ENCODE results near the gene YY2.
"Not testable (repeated sequence)": the region's sequence is repeated elsewhere in the genome, so short reads cannot be mapped to it uniquely, and the experiment has no call there.

Gene YY2

GRCh38 chrX:21855937-21856415 is at the start of gene YY2:
TSS of gene YY2 (plus strand) at chrX:21855987. CDS start at chrX:21856485, 498 bp downstream.
- no peak for DNase-seq (ENCODE audit: low read depth in 3 of 3)

DNA sequence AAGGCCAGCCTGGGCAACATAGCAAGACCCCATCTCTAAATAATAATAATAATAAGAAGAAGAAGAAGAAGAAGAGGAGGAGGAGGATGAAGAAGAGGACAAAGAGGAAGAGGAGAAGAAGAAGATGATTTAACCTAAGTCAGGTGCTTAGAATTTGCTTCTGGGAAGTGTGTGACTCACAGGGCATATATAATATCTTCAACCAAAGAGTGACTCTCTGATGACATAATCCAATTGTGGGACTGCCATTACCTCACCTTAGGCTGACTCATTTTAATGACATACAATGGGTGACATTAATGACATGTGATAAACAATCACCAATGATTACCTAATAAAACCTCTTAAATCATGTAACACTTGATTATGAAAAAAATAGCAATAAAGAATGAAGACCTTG is 49.1 kb upstream of the YY2 start:
- no peak for DNase-seq (ENCODE audit: low read depth in 3 of 3)

DNA sequence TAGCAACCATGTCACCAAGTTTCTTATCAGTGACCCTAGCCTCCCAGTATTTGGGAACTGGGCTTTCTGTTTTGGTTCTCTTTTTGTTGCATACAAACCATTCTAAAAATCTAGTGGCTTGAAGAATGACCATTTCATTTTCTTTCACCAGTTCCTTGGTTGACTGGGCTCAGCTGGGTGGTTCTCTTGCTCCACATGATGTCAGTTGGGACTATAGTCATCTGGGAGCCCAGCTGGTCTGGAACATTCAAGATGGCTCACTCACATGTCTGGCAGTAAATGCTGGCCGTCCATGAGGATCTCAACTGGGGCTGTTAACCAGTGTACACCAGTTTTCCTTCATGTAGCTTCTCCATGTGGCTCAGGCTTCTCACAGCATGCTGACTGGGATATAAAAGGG is 44.0 kb upstream of the YY2 start:
- DNase-seq (ENCODE audit: low read depth in 3 of 3): no peak

GRCh38 chrX:21812628-21813027 is 43.2 kb upstream of the YY2 start:
- no peak for DNase-seq (ENCODE audit: low read depth in 3 of 3)

- no peak for DNase-seq (ENCODE audit: low read depth in 3 of 3)
Observed at GRCh38 chrX:21813612-21814368, 42.0 kb upstream of the YY2 start.

DNA sequence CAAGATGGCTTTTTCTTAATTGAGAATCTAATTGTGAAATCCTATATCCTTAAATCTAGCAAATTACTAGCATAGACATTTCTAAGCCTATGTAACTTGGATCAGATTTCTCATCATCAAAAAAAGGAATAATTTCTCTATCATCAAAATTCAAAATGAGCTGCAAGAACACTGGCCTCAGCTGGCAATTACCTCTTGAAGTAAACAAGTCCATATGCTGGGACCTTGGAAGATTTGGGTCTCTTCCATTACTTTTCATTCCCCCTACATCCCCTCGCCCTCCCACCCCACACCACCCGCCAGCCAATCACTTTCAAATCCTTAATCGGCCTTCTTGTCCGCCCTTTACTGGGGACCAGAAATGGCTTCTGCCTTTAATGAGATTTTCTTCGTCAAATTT is 39.7 kb upstream of the YY2 start:
- no peak for DNase-seq (ENCODE audit: low read depth in 3 of 3)

GRCh38 chrX:21820170-21820569 is 35.6 kb upstream of the YY2 start:
- not testable (repeated sequence) for DNase-seq (ENCODE audit: low read depth in 3 of 3)

DNA sequence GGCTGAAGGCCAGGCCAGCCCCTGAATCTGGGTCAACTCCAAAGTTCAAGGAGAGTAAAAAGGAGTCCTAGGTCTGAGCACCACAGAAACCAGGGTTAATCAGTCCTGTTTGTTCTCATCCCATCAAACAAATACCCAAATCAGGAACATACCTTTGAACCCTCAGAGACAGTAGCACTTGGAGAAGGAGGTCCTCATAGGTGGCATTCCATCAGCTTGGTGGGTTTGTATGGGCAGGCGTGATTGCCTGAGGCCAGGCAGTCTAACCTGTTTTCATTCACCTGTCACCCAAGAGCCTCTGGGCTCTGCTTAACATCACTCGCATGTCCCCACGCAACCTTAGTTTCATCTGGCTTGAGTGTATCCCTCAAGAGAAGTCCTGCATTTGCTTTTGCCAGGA is 33.9 kb upstream of the YY2 start:
- no peak for DNase-seq (ENCODE audit: low read depth in 3 of 3)

DNA sequence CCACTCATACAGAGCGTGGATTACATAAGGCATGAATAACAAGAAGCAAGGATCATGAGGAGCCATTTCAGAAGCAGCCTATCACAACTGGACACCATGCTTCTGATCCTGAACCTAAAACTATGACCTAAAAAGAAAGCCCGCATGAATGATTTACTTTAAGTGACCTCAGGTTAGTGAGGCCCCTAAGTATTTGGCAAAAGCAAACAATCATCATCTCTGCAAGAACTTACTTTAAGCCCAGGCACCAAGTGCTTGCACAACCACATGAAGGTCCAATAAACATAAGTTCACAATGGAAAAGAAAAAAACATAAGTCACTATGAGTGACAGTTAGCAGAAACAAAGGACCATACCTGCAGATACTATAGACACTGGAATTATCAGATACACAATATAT is 24.3 kb upstream of the YY2 start:
- DNase-seq (ENCODE audit: low read depth in 3 of 3): no peak

DNA sequence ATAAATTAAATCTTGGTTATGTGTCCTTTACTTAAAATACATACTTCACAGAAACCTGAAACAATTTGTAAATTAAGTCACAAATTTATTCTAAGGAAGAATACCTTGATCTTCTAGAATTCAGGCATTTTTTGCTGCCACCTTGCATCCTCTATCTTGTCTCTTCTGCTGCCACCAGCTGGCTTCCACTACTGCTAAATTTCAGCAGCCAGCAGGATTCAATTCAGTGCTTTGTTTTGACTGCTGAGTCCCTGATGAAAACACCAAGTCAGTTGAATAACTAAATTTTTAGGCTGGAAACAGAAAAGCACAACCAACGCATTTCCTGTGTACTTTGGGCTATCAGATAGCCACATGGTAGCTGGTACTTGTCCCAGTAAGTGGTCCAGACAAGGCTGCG is 18.7 kb upstream of the YY2 start:
- no peak for DNase-seq (ENCODE audit: low read depth in 3 of 3)

DNA sequence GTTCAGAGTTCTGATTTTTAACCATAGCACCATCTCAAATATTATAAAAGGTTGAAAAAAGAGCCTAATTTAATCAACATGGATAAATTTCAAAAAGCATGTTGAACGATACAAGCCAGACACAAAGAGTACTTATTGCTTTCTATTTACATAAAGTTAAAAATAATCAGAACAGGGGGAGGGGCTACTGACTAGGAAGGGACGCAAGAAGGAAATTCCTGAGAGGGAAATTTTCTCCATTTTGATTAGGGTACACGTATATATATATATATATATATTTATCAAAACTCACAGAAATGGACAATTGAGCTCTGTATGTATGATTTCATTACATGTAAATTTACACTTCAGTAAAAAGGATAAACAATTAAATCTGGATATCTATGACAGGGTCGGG is 16.9 kb upstream of the YY2 start:
- DNase-seq (ENCODE audit: low read depth in 3 of 3): no peak

GRCh38 chrX:21839334-21840192 is 16.2 kb upstream of the YY2 start, which contains the start of gene MBTPS2:
TSS of gene MBTPS2 (plus strand) at chrX:21839617. CDS start at chrX:21839735, 118 bp downstream.
- DNase-seq (ENCODE audit: low read depth in 3 of 3): peak; percentile 57 to 71 (median 62)

DNA sequence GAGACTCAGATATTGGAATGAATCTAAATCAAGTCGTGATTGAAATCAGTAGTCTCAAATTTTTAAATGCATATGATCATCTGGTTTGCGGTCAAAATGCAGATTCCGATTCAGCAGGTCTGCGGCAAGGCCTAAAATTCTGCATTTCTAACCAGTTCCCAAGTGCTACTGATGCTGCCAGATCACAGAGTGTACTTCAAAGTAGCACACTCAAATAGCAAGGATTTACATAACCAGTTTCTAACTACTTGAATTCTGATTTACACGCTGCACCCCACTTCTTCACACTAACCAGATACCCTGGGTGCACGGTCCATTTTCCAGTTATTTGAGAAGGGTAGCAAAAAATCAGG is 15.6 kb upstream of the YY2 start:
- peak in 1 of 3 donors; percentile 0 for DNase-seq (ENCODE audit: low read depth in 3 of 3)

DNA sequence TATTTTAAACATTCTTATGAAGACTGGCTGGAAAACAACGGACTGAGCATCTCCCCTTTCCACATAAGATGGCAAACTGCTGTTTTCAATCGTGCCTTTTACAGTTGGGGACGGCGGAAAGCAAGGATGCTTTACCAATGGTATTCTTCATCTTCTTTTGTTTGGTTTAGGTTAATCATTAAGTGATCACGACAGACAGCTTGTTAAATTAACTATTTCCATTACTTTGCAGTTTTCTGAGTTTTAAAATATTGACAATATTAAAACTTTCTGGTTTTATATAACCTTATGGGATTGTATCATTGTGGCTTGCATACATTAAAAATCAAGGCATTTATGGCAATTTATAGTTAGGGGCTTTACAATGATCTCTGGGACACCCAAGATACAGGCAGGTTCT is 12.6 kb upstream of the YY2 start:
- DNase-seq (ENCODE audit: low read depth in 3 of 3): no peak

- DNase-seq (ENCODE audit: low read depth in 3 of 3): no peak
Observed at GRCh38 chrX:21845096-21845495, 10.7 kb upstream of the YY2 start.

DNA sequence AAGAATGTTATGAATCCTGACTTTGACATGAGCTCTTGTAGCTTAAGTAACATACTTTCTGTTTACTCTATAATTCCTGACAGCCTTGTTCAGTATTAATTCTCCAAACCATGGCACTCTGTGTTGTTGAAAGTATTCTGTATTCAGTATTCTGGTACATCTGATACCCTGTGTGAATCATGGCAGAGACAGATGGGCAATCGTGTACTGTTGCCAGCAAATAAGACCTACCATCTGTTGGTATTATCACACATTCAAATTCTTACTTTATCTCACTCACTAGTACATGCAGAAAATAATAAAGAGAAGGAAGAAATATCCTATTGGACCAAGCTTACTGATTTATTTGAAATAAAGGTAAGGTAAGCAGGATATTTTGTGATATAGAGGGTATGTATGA is 8.4 kb upstream of the YY2 start:
- DNase-seq (ENCODE audit: low read depth in 3 of 3): no peak

DNA sequence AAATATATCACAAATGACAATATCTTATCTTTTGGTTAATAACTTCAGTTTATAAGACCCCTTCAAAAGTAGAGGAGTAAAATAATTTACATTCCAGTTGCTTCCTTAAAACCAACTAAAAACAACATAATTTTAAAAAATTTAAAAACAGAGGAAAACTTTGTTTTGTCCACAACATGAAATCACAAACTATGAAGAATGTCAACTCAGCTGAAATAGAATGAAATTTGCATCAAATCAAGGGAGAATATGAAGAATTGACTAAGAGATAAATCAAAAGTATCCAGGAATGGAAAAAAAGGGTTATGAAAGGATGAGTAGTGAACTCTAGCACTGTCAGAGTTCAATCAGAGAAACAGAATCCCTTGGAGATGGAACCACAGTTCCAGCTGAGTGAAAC is 2.2 kb upstream of the YY2 start:
- DNase-seq (ENCODE audit: low read depth in 3 of 3): no peak

DNA sequence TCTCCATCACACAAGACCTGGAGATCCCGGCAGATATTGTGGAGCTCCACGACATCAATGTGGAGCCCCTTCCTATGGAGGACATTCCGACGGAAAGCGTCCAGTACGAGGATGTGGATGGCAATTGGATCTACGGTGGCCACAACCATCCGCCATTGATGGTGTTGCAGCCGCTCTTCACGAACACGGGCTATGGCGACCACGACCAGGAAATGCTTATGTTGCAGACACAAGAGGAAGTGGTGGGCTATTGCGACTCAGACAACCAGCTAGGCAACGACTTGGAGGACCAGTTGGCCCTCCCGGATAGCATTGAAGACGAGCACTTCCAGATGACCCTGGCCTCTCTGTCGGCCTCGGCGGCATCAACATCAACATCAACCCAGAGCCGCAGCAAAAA is 717 bp downstream of the YY2 start:
- DNase-seq (ENCODE audit: low read depth in 3 of 3): no peak

GRCh38 chrX:21863241-21863640 is 7.5 kb downstream of the YY2 start:
- DNase-seq (ENCODE audit: low read depth in 3 of 3): no peak

GRCh38 chrX:21865436-21865835 is 9.6 kb downstream of the YY2 start:
- DNase-seq (ENCODE audit: low read depth in 3 of 3): no peak

GRCh38 chrX:21870494-21870893 is 14.7 kb downstream of the YY2 start:
- no peak for DNase-seq (ENCODE audit: low read depth in 3 of 3)

DNA sequence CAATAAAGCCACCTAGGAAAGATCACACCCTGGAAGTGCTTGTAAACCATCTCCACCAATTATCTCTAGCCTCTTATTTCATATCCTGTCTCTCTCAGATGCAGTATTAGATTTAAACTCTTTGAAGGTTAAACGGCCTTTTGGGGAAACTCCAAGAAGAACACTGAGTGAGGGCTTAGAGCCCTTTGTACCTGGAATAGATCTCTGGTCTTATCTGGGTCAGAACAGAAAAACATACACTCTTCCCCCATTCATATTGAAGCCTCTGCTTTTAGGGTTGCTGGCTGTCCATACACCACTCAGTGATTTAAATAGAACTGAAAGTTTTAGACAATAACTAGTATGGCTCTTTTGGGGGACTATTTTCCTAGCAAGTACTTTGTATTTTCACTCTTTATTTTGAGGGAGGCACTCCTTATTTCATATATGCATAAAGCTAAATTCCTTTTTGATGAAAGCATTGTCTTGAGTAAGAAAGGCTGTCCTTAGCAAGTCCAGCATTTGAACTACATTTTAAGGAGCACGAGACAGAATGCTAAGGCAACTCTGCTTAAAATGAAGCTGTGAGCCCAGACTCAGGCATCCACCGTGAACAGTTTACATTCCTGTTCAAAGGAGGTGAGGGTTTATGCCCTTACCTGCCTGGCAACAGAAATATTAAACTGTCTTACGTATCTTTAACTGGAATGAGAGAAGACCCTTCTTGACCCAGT is 17.4 kb downstream of the YY2 start:
- DNase-seq (ENCODE audit: low read depth in 3 of 3): no peak
